GM12878 (cell line): ENCODE data around the gene EME2. TPM values are rescaled to one million over a fixed set of nuclear protein-coding genes. Genes with fewer than 3 reads are reported as not detected.

ENCODE experiments used
- ATAC-seq: fragments of 200-7000 bp; cut with Tn5 transposase; 3 replicates; pipeline ENCODE4 v1.9.1; 2020; ENCODE audit warnings: mild to moderate bottlenecking, moderate library complexity
- BruUV-seq: library from RNA; stranded (reverse); fragments of 400-500 nt; replicated peaks from 2 replicates; lab custom pipeline; 2021; lab: Mats Ljungman, UMichigan
- CTCF ChIA-PET: fragments of 300-600 bp; sonication (Branson Sonifier 250); formaldehyde crosslinking; extraction: SDS; loops from one replicate; lab custom pipeline; 2021; ENCODE audit warnings: inconsistent platforms; lab: Yijun Ruan, JAX
- POLR2A ChIA-PET: fragments of 350-600 bp; formaldehyde crosslinking; extraction: SDS; loops from one replicate; lab custom pipeline; 2021; ENCODE audit warnings: inconsistent platforms; lab: Charles Lee
- RAD21 ChIA-PET: fragments of 300-600 bp; sonication (Branson Sonifier 250); formaldehyde crosslinking; loops from one replicate; lab custom pipeline; 2023; ENCODE audit warnings: antibody characterized with exemption; ENCODE audit not compliant: unreplicated experiment; lab: Charles Lee
- SMC1A ChIA-PET: fragments of 300-600 bp; sonication (Branson Sonifier 250); formaldehyde crosslinking; loops from one replicate; lab custom pipeline; 2023; ENCODE audit not compliant: unreplicated experiment, uncharacterized antibody; lab: Charles Lee
- DNase-seq: peaks from one replicate; pipeline ENCODE4 v3.0.0-alpha.2; 2011; ENCODE audit warnings: low read depth, low spot score
- FAIRE-seq: peaks from 3 replicates; lab custom pipeline; 2011; peaks lifted over from hg19 to GRCh38; lab: Jason Lieb, UNC
- H2AFZ ChIP-seq: 2 replicates; pipeline ENCODE4 v1.6.0; 2011; ENCODE audit warnings: low read depth, low read length, control low read depth; ENCODE audit not compliant: control insufficient read depth
- H3K27ac ChIP-seq: 2 replicates; pipeline ENCODE4 v1.5.1; 2011; ENCODE audit warnings: control low read depth; ENCODE audit not compliant: control insufficient read depth, insufficient read depth
- H3K27me3 ChIP-seq, 2 experiments: replicated peaks in 1 of 2; 2 replicates each; pipeline versions ENCODE4 v1.6.0 to v1.6.1; 2011; ENCODE audit warnings: low read length in 1 of 2; ENCODE audit not compliant: control insufficient read depth in 2 of 2, insufficient read depth in 2 of 2
- H3K36me3 ChIP-seq, 2 experiments: 2 replicates each; pipeline ENCODE4 v1.5.1; 2011; ENCODE audit warnings: low read length in 1 of 2; ENCODE audit not compliant: control insufficient read depth in 2 of 2, insufficient read depth in 2 of 2
- H3K4me1 ChIP-seq: 2 replicates; pipeline ENCODE4 v1.6.1; 2011; ENCODE audit warnings: mild to moderate bottlenecking, low read length, moderate library complexity, mixed read lengths; ENCODE audit not compliant: control insufficient read depth, insufficient read depth
- H3K4me2 ChIP-seq: 2 replicates; pipeline ENCODE4 v1.6.0; 2011; ENCODE audit warnings: control low read depth; ENCODE audit not compliant: control insufficient read depth, insufficient read depth
- H3K4me3 ChIP-seq: fragments of 200-600 bp; sonication (generic); 2 replicates; pipeline ENCODE4 v1.5.1; 2016
- H3K79me2 ChIP-seq: 2 replicates; pipeline ENCODE4 v1.6.0; 2011; ENCODE audit warnings: low read length; ENCODE audit not compliant: control insufficient read depth, insufficient read depth
- H3K9ac ChIP-seq: 2 replicates; pipeline ENCODE4 v1.8.0; 2011; ENCODE audit warnings: low read length, control low read depth, mixed read lengths; ENCODE audit not compliant: control insufficient read depth, insufficient read depth
- H3K9me3 ChIP-seq: replicated peaks from 3 replicates; pipeline ENCODE4 v1.5.1; 2011; ENCODE audit warnings: mild to moderate bottlenecking, low read length; ENCODE audit not compliant: control insufficient read depth, insufficient read depth
- H4K20me1 ChIP-seq: 2 replicates; pipeline ENCODE4 v1.6.0; 2011; ENCODE audit not compliant: control insufficient read depth, insufficient read depth
- BCL11A ChIP-seq: IDR thresholded peaks from 2 replicates; pipeline ENCODE4 v1.6.1; 2011; ENCODE audit warnings: low read depth, low read length
- BHLHE40 ChIP-seq, 2 experiments: fragments of 450-650 bp in 1 of 2; IDR thresholded peaks; 2 replicates each; pipeline ENCODE4 v1.6.1; 2011 to 2017; ENCODE audit warnings: low read depth in 2 of 2, borderline replicate concordance in 1 of 2, improper control_type of control experiment in 1 of 2, low read length in 1 of 2, mild to moderate bottlenecking in 1 of 2
- CBX5 ChIP-seq: sonication (generic); IDR thresholded peaks from 2 replicates; pipeline ENCODE4 v1.6.1; 2016; ENCODE audit warnings: low read depth, moderate library complexity, mild to moderate bottlenecking, inconsistent platforms
- DPF2 ChIP-seq: fragments of 450-650 bp; IDR thresholded peaks from 2 replicates; pipeline ENCODE4 v1.6.1; 2017; ENCODE audit warnings: mild to moderate bottlenecking
- E4F1 ChIP-seq: fragments of 450-650 bp; IDR thresholded peaks from 2 replicates; pipeline ENCODE4 v1.6.1; 2018; ENCODE audit warnings: borderline replicate concordance, mild to moderate bottlenecking; ENCODE audit not compliant: partially characterized antibody
- EGR1 ChIP-seq, 2 experiments: IDR thresholded peaks; 1 replicate in 1 of 2; 2 replicates in 1 of 2; pipeline ENCODE4 v1.6.1; 2011 to 2012; ENCODE audit warnings: low read depth in 2 of 2, low read length in 2 of 2, borderline replicate concordance in 1 of 2, mild to moderate bottlenecking in 1 of 2, moderate library complexity in 1 of 2
- ETV6 ChIP-seq, 2 experiments: fragments of 450-650 bp in 1 of 2; IDR thresholded peaks in 1 of 2; conservative IDR thresholded peaks in 1 of 2; 2 replicates each; pipeline ENCODE4 v1.6.1; 2014; ENCODE audit warnings: antibody characterized with exemption in 1 of 2, borderline replicate concordance in 1 of 2, low read depth in 1 of 2, mild to moderate bottlenecking in 1 of 2, moderate library complexity in 1 of 2
- FOXK2 ChIP-seq: fragments of 450-650 bp; IDR thresholded peaks from 2 replicates; pipeline ENCODE4 v1.6.1; 2017; ENCODE audit warnings: mild to moderate bottlenecking, moderate library complexity
- GABPA ChIP-seq: IDR thresholded peaks from 2 replicates; pipeline ENCODE4 v1.6.1; 2014; ENCODE audit warnings: antibody characterized with exemption, low read depth, mild to moderate bottlenecking, inconsistent platforms
- HCFC1 ChIP-seq: fragments of 150-350 bp; IDR thresholded peaks from 2 replicates; pipeline ENCODE4 v1.6.1; 2014; ENCODE audit warnings: low read length
- JUND ChIP-seq: IDR thresholded peaks from 2 replicates; pipeline ENCODE4 v1.6.1; 2012; ENCODE audit warnings: low read depth, mild to moderate bottlenecking, low read length, improper control_type of control experiment, moderate library complexity
- POU2F2 ChIP-seq: IDR thresholded peaks from 3 replicates; pipeline ENCODE4 v1.6.1; 2011; ENCODE audit warnings: low read depth, mild to moderate bottlenecking, low read length, borderline replicate concordance
- TAF1 ChIP-seq: IDR thresholded peaks from 2 replicates; pipeline ENCODE4 v1.6.1; 2011; ENCODE audit warnings: mild to moderate bottlenecking, low read depth, low read length, borderline replicate concordance
- ZZZ3 ChIP-seq: IDR thresholded peaks from 2 replicates; pipeline ENCODE4 v1.6.1; 2011; ENCODE audit warnings: low read depth; ENCODE audit not compliant: control insufficient read depth, insufficient read length
- WGBS: methylation state at CpG from one replicate; pipeline ENCODE4 v1.1.6; 2016; ENCODE audit warnings: low lambda C conversion rate; ENCODE audit not compliant: insufficient replicate concordance, insufficient coverage; ENCODE audit errors: missing lambda C conversion rate; 5-methylcytosine and 5-hydroxymethylcytosine counted together
- in situ Hi-C: fragments of 300-500 bp; cut with MboI; formaldehyde crosslinking; loops from 9 replicates; pipeline ENCODE4 v1.14.3; 2018; ENCODE audit warnings: mixed read lengths
- intact Hi-C: fragments of 100-400 bp; cut with micrococcal nuclease; formaldehyde crosslinking; loops from one replicate; pipeline ENCODE4 v1.14.2; 2022; ENCODE audit not compliant: unreplicated experiment
- polyA plus RNA-seq, 11 experiments: library from polyadenylated mRNA; depleted of rRNA in 4 of 11; unstranded in 6 of 11; stranded (reverse) in 5 of 11; fragments of >200 nt; fragmentation: Nextera tagmentation in 4 of 11; fragmentation: Illumina TruSeq in 1 of 11; extraction: Ambion mirVana in 4 of 11; extraction: Trizol in 1 of 11; gene quantifications; 1 replicate in 1 of 11; 2 replicates in 10 of 11; pipeline versions ENCODE4 v1.2.1 to v1.2.3, GENCODE V29; 2011 to 2016; ENCODE audit warnings: inconsistent platforms in 2 of 11, missing spikeins in 2 of 11, low read depth in 1 of 11
- total RNA-seq, 4 experiments: library from RNA; depleted of rRNA in 3 of 4; stranded (reverse); fragments of >200 nt in 3 of 4; fragmentation: Illumina TruSeq in 1 of 4; extraction: Trizol in 1 of 4; gene quantifications; 2 replicates each; pipeline versions ENCODE4 v1.2.1 to v1.2.3, GENCODE V29; 2013 to 2021
- TF ChIP-seq, protein P1 (sequence below): IDR thresholded peaks from 2 replicates; pipeline ENCODE4 v1.6.1; 2011; ENCODE audit warnings: borderline replicate concordance, low read depth, mild to moderate bottlenecking, moderate library complexity, low read length; ENCODE audit not compliant: insufficient read depth, poor library complexity, severe bottlenecking

Gene EME2
- total and polyA plus RNA-seq, 10 of the 15 experiments (the other 5 are each of a cell fraction or from before 2014, with no cell fraction given): 0.29 to 16.9 (median 4.1) TPM

DNA sequence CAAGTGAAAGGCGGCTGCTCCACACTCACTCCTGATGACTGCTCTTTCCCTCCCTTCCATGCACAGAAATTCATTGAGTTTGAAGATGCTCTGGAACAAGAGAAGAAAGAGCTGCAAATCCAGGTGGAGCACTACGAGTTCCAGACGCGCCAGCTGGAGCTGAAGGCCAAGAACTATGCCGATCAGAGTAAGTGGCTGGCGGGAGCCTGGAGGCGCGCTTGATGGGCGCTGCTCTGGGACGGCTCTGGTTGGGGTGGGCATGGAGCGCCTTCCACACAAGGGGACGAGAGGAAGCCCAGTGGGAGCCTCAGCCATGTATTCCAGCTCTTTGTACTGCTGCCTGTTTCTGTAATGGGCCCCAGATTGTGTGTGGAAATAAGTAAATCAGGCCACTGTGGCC lies 48.1 kb upstream of the EME2 start:
- RAD21 ChIA-PET: no interaction called here
- in situ Hi-C loops: no loop called here

More for the DNA sequence above, 48.1 kb upstream of the EME2 start:
- CTCF ChIA-PET: interaction anchor here (0.6 to 2.0 kb wide), 3 partner anchors 9 to 416 kb away, joined by 3 to 6 read pairs (median 4); no protein-coding TSS in a partner anchor
- TF ChIP-seq ETV6 (conservative IDR thresholded peaks at IDR 0.05 in 1 of 2, IDR thresholded peaks at IDR 0.05 in 1 of 2; ENCODE audit: borderline replicate concordance in 1 of 2, low read depth in 1 of 2) (no peak), E4F1 (no peak), ZZZ3 (no peak), CBX5 (no peak), BHLHE40 (IDR thresholded peaks at IDR 0.05; ENCODE audit: borderline replicate concordance in 1 of 2, low read depth in 2 of 2, low read length in 1 of 2) (no peak), GABPA (no peak), POU2F2 (no peak), BCL11A (no peak), JUND (no peak), FOXK2 (no peak), HCFC1 (no peak), DPF2 (no peak), EGR1 (IDR thresholded peaks at IDR 0.05; ENCODE audit: borderline replicate concordance in 1 of 2, low read depth in 2 of 2, low read length in 2 of 2) (no peak), TAF1 (no peak)
- TF ChIP-seq, protein P1, sequence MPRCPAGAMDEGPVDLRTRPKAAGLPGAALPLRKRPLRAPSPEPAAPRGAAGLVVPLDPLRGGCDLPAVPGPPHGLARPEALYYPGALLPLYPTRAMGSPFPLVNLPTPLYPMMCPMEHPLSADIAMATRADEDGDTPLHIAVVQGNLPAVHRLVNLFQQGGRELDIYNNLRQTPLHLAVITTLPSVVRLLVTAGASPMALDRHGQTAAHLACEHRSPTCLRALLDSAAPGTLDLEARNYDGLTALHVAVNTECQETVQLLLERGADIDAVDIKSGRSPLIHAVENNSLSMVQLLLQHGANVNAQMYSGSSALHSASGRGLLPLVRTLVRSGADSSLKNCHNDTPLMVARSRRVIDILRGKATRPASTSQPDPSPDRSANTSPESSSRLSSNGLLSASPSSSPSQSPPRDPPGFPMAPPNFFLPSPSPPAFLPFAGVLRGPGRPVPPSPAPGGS: no peak
- Histone ChIP-seq H3K79me2 (peaks cover 4% of the 10 kb centered on the region), H3K4me2 (no peak overlapping the region), H3K27ac (no peak overlapping the region), H3K4me1 (peaks cover 23% of the 10 kb centered on the region), H3K9me3 (no peaks in the 10 kb centered on the region), H3K36me3 (peaks cover 9 to 18% of the 10 kb centered on the region in 2 experiments), H2AFZ (no peak overlapping the region), H3K27me3 (no peaks in the 10 kb centered on the region), H3K4me3 (no peak overlapping the region), H3K9ac (no peak overlapping the region), H4K20me1 (no peaks in the 10 kb centered on the region; the same call in 1 of the 2 replicates)
- no TSS peak for BruUV-seq
- POLR2A ChIA-PET: interaction anchor here (0.8 kb wide), 1 partner anchor 11 kb away, joined by 4 read pairs; no protein-coding TSS in a partner anchor
- FAIRE-seq (no peak), ATAC-seq (no peak), DNase-seq (no peak)
- intact Hi-C loops: no loop called here
- WGBS: 99% methylated on average over 12 of the region's 12 CpGs
- SMC1A ChIA-PET: interaction anchor here (0.8 kb wide), 2 partner anchors 21 to 24 kb away, joined by 3 read pairs; no protein-coding TSS in a partner anchor
